BJ (cell line): Measurements from ENCODE around the gene TBK1. TPM values are rescaled to one million over a fixed set of nuclear protein-coding genes. Genes with fewer than 3 reads are reported as not detected.

ENCODE experiments used
- CTCF ChIA-PET: fragments of 350-600 bp; formaldehyde crosslinking; extraction: SDS; loops from one replicate; lab custom pipeline; 2021; ENCODE audit warnings: antibody characterized with exemption, inconsistent platforms; lab: Yijun Ruan, JAX
- POLR2A ChIA-PET: fragments of 300-600 bp; sonication (Branson Sonifier 250); formaldehyde crosslinking; extraction: SDS; loops from one replicate; lab custom pipeline; 2021; ENCODE audit warnings: antibody characterized with exemption; lab: Charles Lee
- DNase-seq: peaks from one replicate; pipeline ENCODE4 v3.0.0-alpha.2; 2011; ENCODE audit warnings: low read depth
- H3K27me3 ChIP-seq: 2 replicates; pipeline ENCODE4 v1.6.0; 2011; ENCODE audit warnings: low read length; ENCODE audit not compliant: control insufficient read depth, insufficient read depth
- H3K36me3 ChIP-seq: 2 replicates; pipeline ENCODE4 v1.5.1; 2011; ENCODE audit warnings: low read length; ENCODE audit not compliant: control insufficient read depth, insufficient read depth
- H3K4me3 ChIP-seq: 2 replicates; pipeline ENCODE4 v1.5.1; 2011; ENCODE audit warnings: low read depth, mild to moderate bottlenecking, control low read depth, low read length
- CTCF ChIP-seq: IDR thresholded peaks from 2 replicates; pipeline ENCODE4 v1.5.1; 2011; ENCODE audit warnings: low read depth, mild to moderate bottlenecking, control low read depth, inconsistent platforms, low read length, moderate library complexity; ENCODE audit not compliant: insufficient read depth
- polyA plus RNA-seq: library from polyadenylated mRNA; depleted of rRNA; stranded (reverse); fragments of >200 nt; gene quantifications from 2 replicates; pipeline ENCODE4 v1.2.3, GENCODE V29; 2011

The TBK1 gene
- polyA plus RNA-seq, 1 experiment = 5.7 TPM

- CTCF ChIA-PET = interaction anchor here (1.1 kb wide), 1 partner anchor 23 kb away, joined by 5 read pairs; no protein-coding TSS in a partner anchor
- DNase-seq = no peak
- no peaks in the 10 kb centered on the region for H3K27me3 ChIP-seq
- H3K4me3 ChIP-seq = no peak overlapping the region
- TF ChIP-seq CTCF = no peak
- no peaks in the 10 kb centered on the region for H3K36me3 ChIP-seq
- POLR2A ChIA-PET = no interaction called here
These were observed 74.9 kb downstream of the TBK1 start for GRCh38 chr12:64526859-64527258.

DNA sequence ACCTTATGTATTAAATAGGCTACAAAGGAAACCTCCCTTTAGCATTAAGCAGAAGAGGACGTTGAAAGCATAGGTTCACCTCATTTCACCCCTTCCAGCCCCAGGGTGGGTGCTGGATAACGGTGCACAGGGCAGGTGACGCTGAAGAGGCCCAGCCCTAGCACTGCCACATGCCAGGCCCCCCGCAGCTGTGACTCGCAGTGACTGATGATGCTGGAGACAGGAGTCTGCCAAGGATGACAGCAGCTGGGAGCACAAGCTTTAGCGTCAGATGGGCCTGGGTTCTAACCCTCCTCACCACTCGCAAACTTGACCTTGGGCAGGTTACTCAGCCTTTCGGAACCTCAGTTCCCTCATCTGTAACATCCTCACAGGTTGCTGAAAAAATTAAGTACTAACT lies 76.7 kb downstream of the TBK1 start:
- TF ChIP-seq CTCF = no peak
- Histone ChIP-seq H3K27me3 (no peaks in the 10 kb centered on the region), H3K36me3 (no peaks in the 10 kb centered on the region), H3K4me3 (no peak overlapping the region)
- CTCF ChIA-PET = no interaction called here
- no peak for DNase-seq
- POLR2A ChIA-PET = no interaction called here

GRCh38 chr12:64530566-64530965 lies 78.6 kb downstream of the TBK1 start:
- TF ChIP-seq CTCF = no peak
- ChIA-PET POLR2A (no interaction called here), CTCF (interaction anchor here (1.0 kb wide), 1 partner anchor 168 kb away, joined by 4 read pairs; no protein-coding TSS in a partner anchor)
- Histone ChIP-seq H3K36me3 (no peaks in the 10 kb centered on the region), H3K4me3 (no peak overlapping the region), H3K27me3 (no peaks in the 10 kb centered on the region)
- DNase-seq = no peak

DNA sequence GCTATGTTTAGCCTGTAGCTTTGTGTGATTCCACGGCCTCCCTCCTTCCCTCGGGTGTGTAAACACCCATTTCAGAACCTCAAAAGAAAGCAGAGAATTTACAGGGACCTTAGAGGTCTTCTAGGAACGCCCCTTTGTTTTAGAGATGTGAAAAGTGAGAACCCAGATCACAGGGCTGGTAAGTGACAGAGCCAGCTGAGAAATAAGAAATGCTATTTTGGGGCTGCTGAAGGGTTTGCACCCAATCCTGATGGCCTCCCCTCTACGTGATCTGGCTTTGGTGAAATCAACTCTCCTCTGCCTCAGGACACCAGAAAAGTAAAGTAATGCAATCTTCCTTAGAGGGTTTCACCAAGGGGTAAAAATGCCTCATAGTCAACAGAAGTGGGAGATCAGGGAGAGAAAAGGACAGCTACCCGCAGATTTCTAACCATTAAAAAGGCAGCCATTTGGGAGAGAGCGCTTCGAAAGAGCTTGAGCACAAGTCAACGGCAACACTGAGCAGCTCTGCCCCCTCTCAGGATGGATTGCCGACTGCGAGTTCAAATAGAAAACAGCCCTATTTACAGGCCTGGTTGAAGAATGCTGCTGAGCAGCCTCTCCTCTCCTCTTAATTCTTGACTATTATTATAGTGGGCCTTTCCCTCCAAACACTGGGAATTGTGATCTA lies 79.9 kb downstream of the TBK1 start:
- ChIA-PET CTCF (no interaction called here), POLR2A (interaction anchor here (0.5 kb wide), 1 partner anchor 10 kb away, joined by 4 read pairs; no protein-coding TSS in a partner anchor)
- no peaks in the 10 kb centered on the region for H3K27me3 ChIP-seq
- no peaks in the 10 kb centered on the region for H3K36me3 ChIP-seq
- no peak for TF ChIP-seq CTCF
- no peak overlapping the region for H3K4me3 ChIP-seq
- DNase-seq = no peak

- 0 out of 2 replicates have a peak, but pooled peaks cover 3% of the 10 kb centered on the region for H3K27me3 ChIP-seq
- ChIA-PET POLR2A (no interaction called here), CTCF (no interaction called here)
- TF ChIP-seq CTCF = no peak
- H3K36me3 ChIP-seq = no peaks in the 10 kb centered on the region
- DNase-seq = no peak
- H3K4me3 ChIP-seq = no peak overlapping the region
These were observed 80.9 kb downstream of the TBK1 start for GRCh38 chr12:64532734-64533351.
